ENCODE results near the gene CAMTA1.

DNA sequence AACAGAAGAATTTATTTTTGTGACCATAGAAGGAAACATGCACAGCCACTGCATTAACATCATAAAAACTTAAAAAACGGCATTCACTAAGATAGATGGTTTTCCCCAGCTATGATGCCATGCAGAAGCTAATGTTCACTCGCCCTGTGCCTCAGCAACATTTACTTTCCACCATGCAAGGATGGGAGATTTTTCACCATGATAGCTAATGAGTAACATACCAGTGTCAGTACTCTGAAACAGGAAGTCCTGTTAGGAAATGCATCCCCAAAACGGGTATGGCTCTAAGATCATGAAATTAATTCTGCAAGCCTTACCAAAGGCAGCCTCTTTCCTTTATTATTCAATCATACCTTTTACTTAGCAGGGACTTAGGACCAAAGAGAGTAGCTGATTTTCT is 968.4 kb downstream of the CAMTA1 start:
- no peak for TF ChIP-seq YY1 (IDR thresholded peaks at IDR 0.05; ENCODE audit: extremely low read depth, insufficient replicate concordance, low read depth, low read length)
- TF ChIP-seq, protein P1, sequence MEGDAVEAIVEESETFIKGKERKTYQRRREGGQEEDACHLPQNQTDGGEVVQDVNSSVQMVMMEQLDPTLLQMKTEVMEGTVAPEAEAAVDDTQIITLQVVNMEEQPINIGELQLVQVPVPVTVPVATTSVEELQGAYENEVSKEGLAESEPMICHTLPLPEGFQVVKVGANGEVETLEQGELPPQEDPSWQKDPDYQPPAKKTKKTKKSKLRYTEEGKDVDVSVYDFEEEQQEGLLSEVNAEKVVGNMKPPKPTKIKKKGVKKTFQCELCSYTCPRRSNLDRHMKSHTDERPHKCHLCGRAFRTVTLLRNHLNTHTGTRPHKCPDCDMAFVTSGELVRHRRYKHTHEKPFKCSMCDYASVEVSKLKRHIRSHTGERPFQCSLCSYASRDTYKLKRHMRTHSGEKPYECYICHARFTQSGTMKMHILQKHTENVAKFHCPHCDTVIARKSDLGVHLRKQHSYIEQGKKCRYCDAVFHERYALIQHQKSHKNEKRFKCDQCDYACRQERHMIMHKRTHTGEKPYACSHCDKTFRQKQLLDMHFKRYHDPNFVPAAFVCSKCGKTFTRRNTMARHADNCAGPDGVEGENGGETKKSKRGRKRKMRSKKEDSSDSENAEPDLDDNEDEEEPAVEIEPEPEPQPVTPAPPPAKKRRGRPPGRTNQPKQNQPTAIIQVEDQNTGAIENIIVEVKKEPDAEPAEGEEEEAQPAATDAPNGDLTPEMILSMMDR (IDR thresholded peaks at IDR 0.05 in 2 of 3, conservative IDR thresholded peaks at IDR 0.05 in 1 of 3; ENCODE audit: borderline replicate concordance in 1 of 3, insufficient read depth in 1 of 3, low read depth in 2 of 3, low read length in 2 of 3) = no peak
- TF ChIP-seq EZH2 (IDR thresholded peaks at IDR 0.05) = no peak
- TF ChIP-seq POLR2A (IDR thresholded peaks at IDR 0.05; ENCODE audit: borderline replicate concordance, extremely low read depth, insufficient read depth, insufficient read length) = no peak
- TF ChIP-seq POLR2AphosphoS5 (IDR thresholded peaks at IDR 0.05; ENCODE audit: low read depth, low read length) = no peak
- TF ChIP-seq ATF3 (IDR thresholded peaks at IDR 0.05) = no peak
- no peak for TF ChIP-seq ELF1 (IDR thresholded peaks at IDR 0.05; ENCODE audit: borderline replicate concordance, low read depth)
- no peak for TF ChIP-seq SP1 (IDR thresholded peaks at IDR 0.05; ENCODE audit: low read depth)

Data from HCT116 (cell line).